ENCODE results near the gene ACSL3. TPM values are rescaled to one million over a fixed set of nuclear protein-coding genes. Genes with fewer than 3 reads are reported as not detected.

Gene ACSL3
- total RNA-seq, 4 donors from 2014 or later, result 38.4 to 57.3 (median 53.5) TPM

GRCh38 chr2:222893716-222894115 is 32.9 kb downstream of the ACSL3 start:
- Histone ChIP-seq H3K4me1 (peaks cover 0 to 35% (median 6%) of the 10 kb centered on the region in 4 donors), H3K9me3 (no peaks in the 10 kb centered on the region), H3K27me3 (no peaks in the 10 kb centered on the region), H3K27ac (no peak overlapping the region), H3K36me3 (no peaks in the 10 kb centered on the region), H3K4me3 (no peak overlapping the region)
- no peak for DNase-seq (ENCODE audit: low spot score in 2 of 2)
- 96 to 99% methylated on average over 4 of the region's 4 CpGs for WGBS, 2 donors
- TF ChIP-seq, protein P1, sequence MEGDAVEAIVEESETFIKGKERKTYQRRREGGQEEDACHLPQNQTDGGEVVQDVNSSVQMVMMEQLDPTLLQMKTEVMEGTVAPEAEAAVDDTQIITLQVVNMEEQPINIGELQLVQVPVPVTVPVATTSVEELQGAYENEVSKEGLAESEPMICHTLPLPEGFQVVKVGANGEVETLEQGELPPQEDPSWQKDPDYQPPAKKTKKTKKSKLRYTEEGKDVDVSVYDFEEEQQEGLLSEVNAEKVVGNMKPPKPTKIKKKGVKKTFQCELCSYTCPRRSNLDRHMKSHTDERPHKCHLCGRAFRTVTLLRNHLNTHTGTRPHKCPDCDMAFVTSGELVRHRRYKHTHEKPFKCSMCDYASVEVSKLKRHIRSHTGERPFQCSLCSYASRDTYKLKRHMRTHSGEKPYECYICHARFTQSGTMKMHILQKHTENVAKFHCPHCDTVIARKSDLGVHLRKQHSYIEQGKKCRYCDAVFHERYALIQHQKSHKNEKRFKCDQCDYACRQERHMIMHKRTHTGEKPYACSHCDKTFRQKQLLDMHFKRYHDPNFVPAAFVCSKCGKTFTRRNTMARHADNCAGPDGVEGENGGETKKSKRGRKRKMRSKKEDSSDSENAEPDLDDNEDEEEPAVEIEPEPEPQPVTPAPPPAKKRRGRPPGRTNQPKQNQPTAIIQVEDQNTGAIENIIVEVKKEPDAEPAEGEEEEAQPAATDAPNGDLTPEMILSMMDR (IDR thresholded peaks at IDR 0.05), result no peak
- no peak for TF ChIP-seq POLR2A (IDR thresholded peaks at IDR 0.05)

DNA sequence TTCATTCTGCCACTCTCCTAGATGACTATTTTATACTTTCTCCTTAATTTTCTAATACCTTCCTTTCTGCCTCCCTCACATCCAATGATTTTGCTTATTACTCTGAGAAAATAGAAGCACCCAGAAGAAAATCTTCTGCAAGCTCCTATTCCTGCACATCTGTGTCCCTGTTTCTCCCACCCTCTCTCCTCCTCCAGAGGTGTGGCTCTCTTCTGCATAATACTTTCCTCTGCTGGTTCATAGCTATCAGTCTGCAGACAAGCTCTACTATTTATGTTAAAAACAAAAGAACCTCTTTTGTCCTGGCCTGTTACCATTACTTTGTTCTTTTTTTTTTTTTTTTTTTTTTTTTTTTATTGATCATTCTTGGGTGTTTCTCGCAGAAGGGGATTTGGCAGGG is 34.3 kb downstream of the ACSL3 start:
- H3K27ac ChIP-seq, result no peak overlapping the region
- no CpG with 5 or more reads among the region's 1 CpG for WGBS, 2 donors

DNA sequence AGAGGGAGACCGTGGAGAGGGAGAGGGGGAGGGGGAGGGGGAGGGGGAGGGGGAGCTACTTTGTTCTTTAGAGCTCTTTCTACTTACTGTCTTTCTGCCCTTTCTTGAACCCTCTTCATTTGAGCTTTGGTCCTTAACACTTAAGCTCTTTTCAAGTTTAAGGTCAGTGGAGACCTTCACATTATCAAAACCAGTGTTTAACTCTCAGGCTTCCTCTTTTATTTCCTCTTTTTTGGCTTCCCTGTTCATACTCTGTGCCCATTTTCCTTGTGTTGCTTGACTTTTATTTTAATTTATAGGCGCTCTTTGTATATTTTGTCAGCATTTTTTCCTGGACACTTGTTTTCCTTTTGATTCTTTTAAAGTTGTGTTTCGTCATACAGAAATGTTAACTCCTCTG is 37.1 kb downstream of the ACSL3 start:
- peaks cover 0 to 4% (median 0%) of the 10 kb centered on the region in 3 donors for H3K36me3 ChIP-seq
- H3K4me3 ChIP-seq, result no peak overlapping the region
- H3K4me1 ChIP-seq, result peaks cover 0 to 33% (median 0%) of the 10 kb centered on the region in 4 donors
- no peaks in the 10 kb centered on the region for H3K27me3 ChIP-seq
- no peaks in the 10 kb centered on the region for H3K9me3 ChIP-seq
- no peak overlapping the region for H3K27ac ChIP-seq
- TF ChIP-seq, protein P1 (IDR thresholded peaks at IDR 0.05), result no peak
- no peak for TF ChIP-seq EP300 (IDR thresholded peaks at IDR 0.05)
- TF ChIP-seq POLR2A (IDR thresholded peaks at IDR 0.05), result no peak
- DNase-seq (ENCODE audit: low spot score in 2 of 2), result no peak
- 66 to 75% methylated on average over 2 to 3 of the region's 3 CpGs for WGBS, 2 donors

More for the DNA sequence above, 34.3 kb downstream of the ACSL3 start:
- Histone ChIP-seq H3K4me3 (no peak overlapping the region), H3K36me3 (no peaks in the 10 kb centered on the region), H3K27me3 (no peaks in the 10 kb centered on the region), H3K4me1 (peaks cover 0 to 50% (median 6%) of the 10 kb centered on the region in 4 donors), H3K9me3 (no peaks in the 10 kb centered on the region)
- TF ChIP-seq POLR2A (IDR thresholded peaks at IDR 0.05), result no peak
- TF ChIP-seq, protein P1 (IDR thresholded peaks at IDR 0.05), result no peak
- DNase-seq (ENCODE audit: low spot score in 2 of 2), result no peak

GRCh38 chr2:222899413-222900181 is 38.8 kb downstream of the ACSL3 start:
- H3K27ac ChIP-seq, result no peak overlapping the region
- TF ChIP-seq EP300 (IDR thresholded peaks at IDR 0.05) (no peak), POLR2A (IDR thresholded peaks at IDR 0.05) (no peak)
- TF ChIP-seq, protein P1 (IDR thresholded peaks at IDR 0.05), result no peak

DNA sequence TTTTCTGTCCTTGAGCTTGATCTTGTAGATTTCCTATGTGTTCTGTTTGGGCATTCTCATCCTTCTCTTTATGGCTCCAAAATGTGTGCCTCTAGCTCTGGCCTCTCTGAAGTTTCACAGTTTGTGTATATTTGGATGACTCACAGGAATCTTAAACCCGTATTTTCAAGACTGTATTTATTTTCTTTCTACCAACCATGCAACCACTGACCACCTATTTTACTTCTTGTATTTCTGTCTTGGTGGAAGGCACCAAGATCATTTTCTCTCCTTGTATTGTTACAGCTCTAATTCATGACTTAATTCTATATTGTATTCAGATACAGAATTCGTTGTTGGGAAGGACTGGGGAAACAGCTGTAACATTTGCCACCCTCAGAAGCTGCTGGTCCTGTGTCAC is 39.5 kb downstream of the ACSL3 start:
- Histone ChIP-seq H3K27me3 (no peaks in the 10 kb centered on the region), H3K36me3 (peaks cover 0 to 4% (median 0%) of the 10 kb centered on the region in 3 donors), H3K4me1 (peaks cover 0 to 47% (median 4%) of the 10 kb centered on the region in 4 donors), H3K9me3 (no peaks in the 10 kb centered on the region), H3K4me3 (no peak overlapping the region), H3K27ac (no peak overlapping the region)
- no peak for DNase-seq (ENCODE audit: low spot score in 2 of 2)
- TF ChIP-seq EP300 (IDR thresholded peaks at IDR 0.05) (no peak), POLR2A (IDR thresholded peaks at IDR 0.05) (no peak)
- TF ChIP-seq, protein P1 (IDR thresholded peaks at IDR 0.05), result no peak
- 53 to 68% methylated on average over 2 of the region's 2 CpGs for WGBS, 2 donors

More at GRCh38 chr2:222899413-222900181, 38.8 kb downstream of the ACSL3 start:
- H3K27me3 ChIP-seq, result no peaks in the 10 kb centered on the region
- 81 to 86% methylated on average over 17 of the region's 17 CpGs for WGBS, 2 donors
- no peaks in the 10 kb centered on the region for H3K9me3 ChIP-seq
- H3K4me1 ChIP-seq, result peaks cover 0 to 46% (median 3%) of the 10 kb centered on the region in 4 donors
- DNase-seq (ENCODE audit: low spot score in 2 of 2), result no peak
- no peak overlapping the region for H3K4me3 ChIP-seq
- peaks cover 0 to 4% (median 0%) of the 10 kb centered on the region in 3 donors for H3K36me3 ChIP-seq
